Omental fat pad (tissue), 4 donors: ENCODE measurements around the gene SH3BP1. TPM values are rescaled to one million over a fixed set of nuclear protein-coding genes. Genes with fewer than 3 reads are reported as not detected.

Source experiments
- ATAC-seq: fragments of 150-250 bp; one replicate; pipeline ENCODE4 v1.9.1; 2016; ENCODE audit warnings: mild to moderate bottlenecking, moderate library complexity; ENCODE audit not compliant: low FRiP score
- DNase-seq: peaks from one replicate; pipeline ENCODE4 v3.0.0-alpha.2; 2019; ENCODE audit warnings: low spot score
- CTCF ChIP-seq, 3 donors: fragments of 450-650 bp; IDR thresholded peaks; one replicate each; pipeline ENCODE4 v1.5.1; 2016 to 2017; ENCODE audit warnings: antibody characterized with exemption in 3 of 3, mild to moderate bottlenecking in 3 of 3, moderate library complexity in 2 of 3
- total RNA-seq, 4 donors: library from RNA; depleted of rRNA; stranded (reverse); fragments of >200 nt; gene quantifications; one replicate each; pipeline ENCODE4 v1.1.0, GENCODE V29; 2016

SH3BP1 gene
- total RNA-seq, 4 donors from 2014 or later: 3.6 to 11.5 (median 8.2) TPM

GRCh38 chr22:37639771-37640590, 512 bp downstream of the SH3BP1 start:
- ATAC-seq (no peak), DNase-seq (no peak)
- TF ChIP-seq CTCF (IDR thresholded peaks at IDR 0.05): no peak

GRCh38 chr22:37640591-37641560, 1.4 kb downstream of the SH3BP1 start:
- no peak for TF ChIP-seq CTCF (IDR thresholded peaks at IDR 0.05)
- no peak for ATAC-seq

GRCh38 chr22:37641561-37641949, 2.1 kb downstream of the SH3BP1 start:
- ATAC-seq: no peak
- no peak for TF ChIP-seq CTCF (IDR thresholded peaks at IDR 0.05)

More at GRCh38 chr22:37640591-37641560, 1.4 kb downstream of the SH3BP1 start:
- DNase-seq: no peak

GRCh38 chr22:37643225-37643847, 3.9 kb downstream of the SH3BP1 start:
- ATAC-seq (peak; percentile 66), DNase-seq (peak; percentile 96)
- peak in 2 of 3 donors; percentile 70 to 86 for TF ChIP-seq CTCF (IDR thresholded peaks at IDR 0.05)

More at GRCh38 chr22:37641561-37641949, 2.1 kb downstream of the SH3BP1 start:
- no peak for DNase-seq

GRCh38 chr22:37647317-37647716, 7.8 kb downstream of the SH3BP1 start:
- ATAC-seq (no peak), DNase-seq (no peak)
- no peak for TF ChIP-seq CTCF (IDR thresholded peaks at IDR 0.05)

GRCh38 chr22:37647928-37648327, 8.5 kb downstream of the SH3BP1 start:
- no peak for ATAC-seq

More at GRCh38 chr22:37647928-37648327, 8.5 kb downstream of the SH3BP1 start:
- no peak for TF ChIP-seq CTCF (IDR thresholded peaks at IDR 0.05)
- no peak for DNase-seq
